Nephron (organoid): ENCODE data around the gene C1QTNF1.
A peak's percentile ranks its signal among the peaks of the same experiment; 100 is the strongest.

ENCODE experiments used
- H3K27ac Mint-ChIP-seq, 3 experiments: 2 replicates each; pipeline ENCODE4 v1.8.0; 2020; ENCODE audit warnings: mixed read lengths in 3 of 3, mild to moderate bottlenecking in 2 of 3, moderate library complexity in 1 of 3
- H3K27me3 Mint-ChIP-seq: 2 replicates; pipeline ENCODE4 v1.8.0; 2021; ENCODE audit warnings: low read depth, mild to moderate bottlenecking, moderate library complexity, mixed read lengths
- H3K36me3 Mint-ChIP-seq: 2 replicates; pipeline ENCODE4 v1.8.0; 2020; ENCODE audit warnings: low read depth, mixed read lengths
- H3K4me1 Mint-ChIP-seq: 2 replicates; pipeline ENCODE4 v1.8.0; 2020; ENCODE audit warnings: mixed read lengths
- H3K4me3 Mint-ChIP-seq, 3 experiments: 2 replicates each; pipeline ENCODE4 v1.8.0; 2020; ENCODE audit warnings: mild to moderate bottlenecking in 3 of 3, mixed read lengths in 3 of 3, moderate library complexity in 2 of 3
- H3K9me3 Mint-ChIP-seq: 2 replicates; pipeline ENCODE4 v1.8.0; 2020; ENCODE audit warnings: mixed read lengths
- TF ChIP-seq, protein P1 (sequence below), 3 experiments: fragments of 200-600 bp; sonication (generic); IDR thresholded peaks; one replicate each; pipeline ENCODE4 v1.5.0; 2021; ENCODE audit warnings: antibody characterized with exemption in 3 of 3; ENCODE audit not compliant: unreplicated experiment in 3 of 3

Gene C1QTNF1

DNA sequence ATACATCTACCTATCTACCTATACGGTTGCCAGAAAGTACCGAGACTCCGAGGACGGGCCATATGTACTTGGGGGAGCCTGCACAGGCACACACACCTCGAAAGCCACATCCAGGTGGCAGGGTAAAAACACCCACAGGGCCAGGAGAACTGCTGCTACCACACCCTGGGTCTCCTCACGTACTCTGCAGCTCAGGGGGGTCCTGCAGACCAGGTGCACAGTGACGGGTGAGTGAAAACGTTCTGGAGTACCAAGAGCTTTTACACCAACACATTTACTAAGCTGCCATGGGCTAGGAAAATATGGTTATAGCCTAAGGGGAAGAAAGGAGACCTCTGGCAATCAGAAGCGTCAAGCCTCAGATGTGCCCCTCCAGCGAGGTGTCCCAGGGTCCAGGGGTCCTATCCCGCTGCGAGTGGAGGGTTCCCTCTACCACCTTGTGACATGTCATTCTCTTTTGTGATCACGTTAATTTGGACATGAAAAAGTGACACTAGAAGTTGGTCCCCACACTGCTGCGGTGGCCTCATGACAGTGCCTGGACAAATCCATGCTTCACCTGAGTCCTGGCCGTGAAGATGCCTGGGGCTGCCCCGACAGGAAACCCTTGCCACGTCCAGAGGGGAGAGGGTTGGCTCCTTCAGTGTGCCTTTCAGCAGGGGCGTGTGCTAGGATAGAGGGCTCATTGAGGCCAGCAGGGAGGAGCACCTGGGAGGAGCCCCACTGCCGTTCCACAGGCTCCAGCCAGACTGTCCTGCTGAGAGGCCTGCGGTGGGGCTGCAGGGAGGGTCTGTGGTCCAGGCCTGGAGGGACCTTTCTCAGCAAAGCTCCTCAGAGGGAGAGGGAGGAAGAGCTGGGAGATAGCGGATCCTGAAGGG lies 16.2 kb upstream of the C1QTNF1 start:
- Mint-ChIP-seq H3K9me3 (peaks cover 2% of the 10 kb centered on the region), H3K27me3 (no peaks in the 10 kb centered on the region), H3K36me3 (peaks cover 8% of the 10 kb centered on the region), H3K4me1 (peaks cover 28% of the 10 kb centered on the region), H3K27ac (peak overlapping the region in 1 of 3 experiments; percentile 78), H3K4me3 (peak overlapping the region; percentile 94 to 95 (median 95))
- TF ChIP-seq, protein P1, sequence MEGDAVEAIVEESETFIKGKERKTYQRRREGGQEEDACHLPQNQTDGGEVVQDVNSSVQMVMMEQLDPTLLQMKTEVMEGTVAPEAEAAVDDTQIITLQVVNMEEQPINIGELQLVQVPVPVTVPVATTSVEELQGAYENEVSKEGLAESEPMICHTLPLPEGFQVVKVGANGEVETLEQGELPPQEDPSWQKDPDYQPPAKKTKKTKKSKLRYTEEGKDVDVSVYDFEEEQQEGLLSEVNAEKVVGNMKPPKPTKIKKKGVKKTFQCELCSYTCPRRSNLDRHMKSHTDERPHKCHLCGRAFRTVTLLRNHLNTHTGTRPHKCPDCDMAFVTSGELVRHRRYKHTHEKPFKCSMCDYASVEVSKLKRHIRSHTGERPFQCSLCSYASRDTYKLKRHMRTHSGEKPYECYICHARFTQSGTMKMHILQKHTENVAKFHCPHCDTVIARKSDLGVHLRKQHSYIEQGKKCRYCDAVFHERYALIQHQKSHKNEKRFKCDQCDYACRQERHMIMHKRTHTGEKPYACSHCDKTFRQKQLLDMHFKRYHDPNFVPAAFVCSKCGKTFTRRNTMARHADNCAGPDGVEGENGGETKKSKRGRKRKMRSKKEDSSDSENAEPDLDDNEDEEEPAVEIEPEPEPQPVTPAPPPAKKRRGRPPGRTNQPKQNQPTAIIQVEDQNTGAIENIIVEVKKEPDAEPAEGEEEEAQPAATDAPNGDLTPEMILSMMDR (IDR thresholded peaks at IDR 0.05; ENCODE audit: unreplicated experiment in 3 of 3) = no peak

DNA sequence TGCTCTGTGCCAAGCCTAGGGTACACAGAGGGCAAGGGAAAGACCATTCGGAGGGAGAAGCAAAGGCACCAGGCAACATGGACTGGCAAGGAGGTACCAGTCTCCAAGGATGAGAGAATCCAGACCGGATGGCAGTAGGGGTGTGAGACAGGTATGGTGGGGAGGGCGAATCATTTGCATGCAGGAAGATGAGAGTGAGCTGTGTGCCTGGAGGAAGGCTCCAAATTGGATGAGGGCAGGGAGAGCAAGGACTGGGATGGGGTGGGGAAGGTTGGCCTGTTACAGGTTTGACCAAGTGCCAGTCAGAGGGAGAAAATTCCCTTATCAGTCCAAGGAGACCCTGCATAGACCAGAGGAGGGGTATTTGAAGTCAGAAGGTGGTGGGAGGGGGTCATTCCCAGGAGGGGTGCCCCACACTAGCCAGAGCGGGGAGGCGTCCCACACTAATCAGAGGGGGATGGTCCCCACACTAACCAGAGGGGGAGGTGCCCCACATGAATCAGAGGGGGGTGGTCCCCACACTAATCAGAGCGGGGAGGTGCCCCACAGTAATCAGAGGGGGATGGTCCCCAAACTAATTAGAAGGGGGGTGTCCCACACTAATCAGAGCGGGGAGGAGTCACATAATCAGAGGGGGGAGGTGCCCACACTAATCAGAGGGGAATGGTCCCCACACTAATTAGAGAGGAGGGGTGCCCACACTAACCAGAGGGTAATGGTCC lies 15.1 kb upstream of the C1QTNF1 start:
- peaks cover 8% of the 10 kb centered on the region for H3K9me3 Mint-ChIP-seq
- H3K4me1 Mint-ChIP-seq = peaks cover 28% of the 10 kb centered on the region
- peak overlapping the region; percentile 73 to 78 (median 78) for H3K27ac Mint-ChIP-seq
- H3K27me3 Mint-ChIP-seq = no peaks in the 10 kb centered on the region
- H3K4me3 Mint-ChIP-seq = peak overlapping the region; percentile 94 to 95 (median 95)
- H3K36me3 Mint-ChIP-seq = peaks cover 8% of the 10 kb centered on the region
- TF ChIP-seq, protein P1 (IDR thresholded peaks at IDR 0.05; ENCODE audit: unreplicated experiment in 3 of 3) = no peak

DNA sequence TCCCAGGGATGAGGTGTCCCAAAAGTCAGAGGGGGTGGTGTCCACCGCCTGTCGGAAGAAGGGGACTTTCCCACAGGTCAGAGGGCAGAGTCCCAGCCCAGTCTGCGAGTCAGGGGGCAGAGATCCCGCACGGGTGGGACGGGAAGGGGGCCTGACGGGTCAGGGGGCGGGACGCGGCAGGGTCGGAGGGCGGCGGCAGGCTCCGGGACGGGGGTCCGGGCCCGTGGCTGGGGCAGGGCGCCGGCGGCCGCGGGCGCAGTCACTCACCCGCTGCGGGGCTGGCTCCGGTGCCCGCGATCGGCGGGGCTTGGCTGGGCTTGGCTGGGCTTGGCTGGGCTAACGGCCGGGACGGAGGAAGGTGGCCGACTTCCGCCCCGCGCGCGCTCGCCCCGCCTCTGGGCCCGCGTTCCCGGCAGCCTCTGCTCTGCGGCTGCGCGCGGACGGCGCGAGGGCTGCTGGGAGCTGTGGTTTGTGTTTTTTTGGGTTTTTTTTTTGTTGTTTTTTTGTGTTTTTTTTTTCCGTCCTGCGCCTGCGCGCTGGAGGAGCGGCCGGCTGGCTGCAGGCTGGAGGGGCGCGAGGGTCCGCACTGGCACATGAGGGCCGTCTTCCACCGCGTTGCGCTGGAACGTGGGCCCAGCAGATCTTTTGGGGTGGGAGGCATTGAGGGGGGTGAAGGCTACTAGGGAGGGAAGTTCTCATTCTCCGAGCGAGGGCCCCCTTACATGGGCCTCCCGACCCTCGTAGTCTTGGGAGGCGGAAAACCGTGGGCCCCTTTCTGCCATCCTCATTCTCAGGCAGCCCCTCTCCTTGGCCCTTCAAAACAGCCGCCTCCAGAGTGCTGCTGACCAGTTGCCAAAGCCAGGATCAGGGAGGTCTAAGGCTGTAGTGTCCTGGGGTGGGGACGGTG lies 14.3 kb upstream of the C1QTNF1 start, which contains the start of gene CANT1:
Gene CANT1, minus strand, starts transcription at position 368 of the 907 bp plus-strand sequence. CDS start 12,142 bp downstream, outside the sequence.
- Mint-ChIP-seq H3K27me3 (no peaks in the 10 kb centered on the region), H3K27ac (peak within 1 kb of the TSS; percentile 78 to 94 (median 90)), H3K4me3 (peak within 1 kb of the TSS; percentile 94 to 95 (median 95)), H3K36me3 (peaks cover 8% of the 10 kb centered on the region), H3K9me3 (peaks cover 12% of the 10 kb centered on the region), H3K4me1 (peaks cover 28% of the 10 kb centered on the region)
- TF ChIP-seq, protein P1 (IDR thresholded peaks at IDR 0.05; ENCODE audit: unreplicated experiment in 3 of 3) = no peak

DNA sequence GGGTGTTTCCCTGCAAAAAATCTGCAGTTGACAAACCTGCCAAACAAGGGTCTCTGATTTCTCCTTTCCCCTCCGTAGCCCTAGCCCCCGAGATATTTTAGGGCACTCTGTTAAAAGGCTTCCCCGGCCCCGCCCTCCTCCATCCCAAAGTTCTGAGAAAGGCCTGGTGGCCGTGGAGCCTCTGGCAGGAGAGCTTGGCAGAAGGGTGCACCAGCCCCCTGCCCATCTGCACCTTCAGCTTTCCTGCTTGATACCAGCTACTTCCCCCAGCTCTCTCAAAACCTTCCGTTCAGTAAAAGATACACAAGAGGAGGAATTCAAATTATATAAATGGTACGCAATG lies 13.7 kb upstream of the C1QTNF1 start:
- H3K9me3 Mint-ChIP-seq = peaks cover 12% of the 10 kb centered on the region
- peaks cover 8% of the 10 kb centered on the region for H3K36me3 Mint-ChIP-seq
- TF ChIP-seq, protein P1 (IDR thresholded peaks at IDR 0.05; ENCODE audit: unreplicated experiment in 3 of 3) = no peak
- H3K27ac Mint-ChIP-seq = peak overlapping the region; percentile 78 to 94 (median 90)
- H3K4me3 Mint-ChIP-seq = peak overlapping the region; percentile 87 to 94 (median 91)
- no peaks in the 10 kb centered on the region for H3K27me3 Mint-ChIP-seq
- peaks cover 28% of the 10 kb centered on the region for H3K4me1 Mint-ChIP-seq

DNA sequence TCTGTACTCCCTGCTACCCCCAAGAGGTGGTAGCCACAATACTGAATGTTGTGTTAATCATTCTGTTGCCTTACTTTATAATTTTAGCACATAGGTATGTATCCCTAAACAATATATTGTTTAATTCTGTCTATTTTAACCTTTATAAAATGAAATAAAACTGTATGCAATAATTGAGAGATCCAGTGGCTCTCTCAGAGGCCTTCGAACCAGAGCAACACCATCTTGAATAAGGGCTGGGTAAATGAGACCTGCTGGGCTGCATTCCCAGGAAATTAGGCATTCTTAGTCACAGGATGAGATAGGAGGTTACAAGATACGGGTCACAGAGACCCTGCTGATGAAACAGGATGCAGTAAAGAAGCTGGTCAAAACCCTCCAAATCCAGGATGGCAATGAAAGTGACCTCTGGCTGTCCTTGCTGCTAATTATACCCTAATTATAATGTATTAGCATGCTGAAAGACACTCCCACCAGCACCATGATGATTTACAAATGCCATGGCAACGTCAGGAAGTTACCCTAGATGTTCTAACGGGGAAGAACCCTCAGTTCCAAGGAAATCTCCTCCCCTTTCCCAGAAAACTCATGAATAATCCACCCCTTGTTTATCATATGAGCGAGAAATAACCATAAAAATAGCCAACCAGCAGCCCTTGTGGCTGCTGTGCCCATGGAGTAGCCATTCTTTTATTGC lies 12.4 kb upstream of the C1QTNF1 start:
- peaks cover 8% of the 10 kb centered on the region for H3K36me3 Mint-ChIP-seq
- peaks cover 15% of the 10 kb centered on the region for H3K9me3 Mint-ChIP-seq
- TF ChIP-seq, protein P1 (IDR thresholded peaks at IDR 0.05; ENCODE audit: unreplicated experiment in 3 of 3) = no peak
- no peaks in the 10 kb centered on the region for H3K27me3 Mint-ChIP-seq
- H3K27ac Mint-ChIP-seq = peak overlapping the region in 2 of 3 experiments; percentile 60 to 78
- peak overlapping the region; percentile 87 to 94 (median 91) for H3K4me3 Mint-ChIP-seq
- H3K4me1 Mint-ChIP-seq = peaks cover 28% of the 10 kb centered on the region
